Mesangial cell (primary cell): ENCODE data around the gene CDCA4. TPM values are rescaled to one million over a fixed set of nuclear protein-coding genes. Genes with fewer than 3 reads are reported as not detected.

Source experiments
- total RNA-seq: library from RNA; depleted of rRNA; stranded (reverse); fragments of >200 nt; gene quantifications from 2 replicates; pipeline ENCODE4 v1.2.3, GENCODE V29; 2015

The CDCA4 gene
- total RNA-seq = 23.3 and 68.1 TPM in 2 replicates

GRCh38 chr14:105020815-105021655 lies at the start of gene CDCA4:
Gene CDCA4 (minus strand): TSS chr14:105021083. CDS start chr14:105011929, 9,154 bp downstream.

GRCh38 chr14:105065280-105066228 lies 44.7 kb upstream of the CDCA4 start, which contains the start of gene GPR132:
Gene GPR132 (minus strand): TSS chr14:105065430. CDS start chr14:105055420, 10,010 bp downstream.

GRCh38 chr14:104985675-104986486 lies 35.0 kb downstream of the CDCA4 start, which contains the start of gene CLBA1:
Gene CLBA1 (plus strand): TSS chr14:104985788. CDS start chr14:104986432, 644 bp downstream.

GRCh38 chr14:104977681-104978653 lies 42.9 kb downstream of the CDCA4 start, which contains the start of gene AHNAK2:
Gene AHNAK2 (minus strand): TSS chr14:104978374. CDS start chr14:104978237, 137 bp downstream.

Other genes with a start within 250 kb of the CDCA4 start
- gene AKT1, start 225.3 kb downstream of the CDCA4 start, total RNA-seq = 121 and 181 TPM in 2 replicates
- gene ZBTB42, start 220.0 kb downstream of the CDCA4 start, total RNA-seq = 2.8 and 12.7 TPM in 2 replicates
- 33.3 and 35.2 TPM in 2 replicates for gene CEP170B, start 155.8 kb downstream of the CDCA4 start, total RNA-seq
- under 0.01 TPM in 1 of 2 replicates, not detected in the other for gene PLD4, start 96.2 kb downstream of the CDCA4 start, total RNA-seq
- gene AHNAK2, start 42.7 kb downstream of the CDCA4 start, total RNA-seq = 29.8 and 129 TPM in 2 replicates
- gene CLBA1, start 35.3 kb downstream of the CDCA4 start, total RNA-seq = 3.9 and 20.7 TPM in 2 replicates
- 0.16 and 0.38 TPM in 2 replicates for gene GPR132, start 44.3 kb upstream of the CDCA4 start, total RNA-seq
- gene JAG2, start 147.7 kb upstream of the CDCA4 start, total RNA-seq = 0.65 and 2.4 TPM in 2 replicates
- 13.2 and 43.9 TPM in 2 replicates for gene NUDT14, start 160.2 kb upstream of the CDCA4 start, total RNA-seq
- gene BTBD6, start 227.4 kb upstream of the CDCA4 start, total RNA-seq = 41.7 and 53.9 TPM in 2 replicates